GM21367 (cell line): ENCODE results near the gene TIMM17A.
"Not testable (repeated sequence)": the region's sequence is repeated elsewhere in the genome, so short reads cannot be mapped to it uniquely, and the experiment has no call there.

Experiments used
- ATAC-seq: cut with Tn5 transposase; IDR thresholded peaks from one replicate; pipeline ENCODE4 v1.9.1; 2021; ENCODE audit not compliant: unreplicated experiment

The TIMM17A gene

GRCh38 chr1:201939574-201939973 lies 15.7 kb upstream of the TIMM17A start:
- ATAC-seq: no peak

DNA sequence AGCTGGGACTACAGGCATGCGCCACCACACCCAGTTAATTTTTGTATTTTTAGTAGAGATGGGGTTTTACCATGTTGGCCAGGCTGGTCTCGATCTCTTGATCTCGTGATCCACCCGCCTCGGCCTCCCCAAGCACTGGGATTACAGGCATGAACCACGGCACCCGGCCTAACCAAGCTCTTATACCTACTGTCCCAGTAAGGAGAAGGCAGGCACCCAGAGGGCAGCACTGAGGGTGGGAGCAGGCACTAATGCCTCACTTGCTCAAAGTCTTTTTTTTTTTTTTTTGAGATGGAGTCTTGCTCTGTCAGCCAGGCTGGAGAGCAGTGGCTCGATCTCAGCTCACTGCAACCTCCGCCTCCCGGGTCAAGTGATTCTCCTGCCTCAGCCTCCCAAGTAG lies 15.0 kb upstream of the TIMM17A start:
- ATAC-seq: not testable (repeated sequence)

- no peak for ATAC-seq
These were observed 13.7 kb upstream of the TIMM17A start for GRCh38 chr1:201941420-201942128.

DNA sequence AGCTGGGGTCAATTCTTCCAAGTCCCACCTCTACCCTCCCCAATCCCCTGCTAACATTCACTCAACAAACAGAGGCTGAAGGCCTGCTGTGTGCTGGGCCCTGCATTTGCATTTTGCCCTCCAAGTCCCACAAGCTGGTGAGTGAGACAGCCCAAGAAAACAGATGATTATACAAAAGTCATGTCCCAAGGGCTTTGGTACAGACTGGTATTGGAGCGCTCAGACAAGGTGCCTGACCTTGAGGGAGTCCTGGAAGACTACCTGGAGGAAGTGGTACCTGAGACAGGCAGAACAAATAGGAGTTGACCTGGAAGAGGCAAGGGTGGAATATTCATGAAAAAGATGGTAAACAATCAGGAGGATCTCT lies 13.2 kb upstream of the TIMM17A start:
- ATAC-seq: no peak

GRCh38 chr1:201944002-201944401 lies 11.3 kb upstream of the TIMM17A start:
- ATAC-seq: no peak

DNA sequence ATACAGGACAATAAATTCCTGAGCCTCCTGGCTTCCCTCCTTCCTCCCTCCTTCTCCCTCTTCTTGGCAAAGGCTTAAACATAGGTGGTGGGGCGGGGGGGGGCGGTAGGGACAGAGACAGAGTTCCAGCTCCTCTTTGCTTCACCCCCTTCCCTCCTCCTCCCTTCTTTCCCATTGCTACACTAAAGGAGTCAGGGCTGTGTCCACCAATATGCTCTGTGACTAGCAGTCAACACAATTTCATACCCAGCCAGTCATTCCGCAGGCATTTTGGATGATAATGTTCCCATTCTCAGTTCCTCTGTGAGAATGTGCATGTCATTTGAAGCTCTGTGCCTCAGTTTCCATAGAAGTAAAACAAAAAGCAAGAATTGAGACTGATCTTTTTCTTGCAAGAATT lies 10.7 kb upstream of the TIMM17A start:
- ATAC-seq: no peak

GRCh38 chr1:201945157-201945556 lies 10.1 kb upstream of the TIMM17A start:
- no peak for ATAC-seq

- no peak for ATAC-seq
These were observed 9.5 kb upstream of the TIMM17A start for GRCh38 chr1:201945863-201946223.

DNA sequence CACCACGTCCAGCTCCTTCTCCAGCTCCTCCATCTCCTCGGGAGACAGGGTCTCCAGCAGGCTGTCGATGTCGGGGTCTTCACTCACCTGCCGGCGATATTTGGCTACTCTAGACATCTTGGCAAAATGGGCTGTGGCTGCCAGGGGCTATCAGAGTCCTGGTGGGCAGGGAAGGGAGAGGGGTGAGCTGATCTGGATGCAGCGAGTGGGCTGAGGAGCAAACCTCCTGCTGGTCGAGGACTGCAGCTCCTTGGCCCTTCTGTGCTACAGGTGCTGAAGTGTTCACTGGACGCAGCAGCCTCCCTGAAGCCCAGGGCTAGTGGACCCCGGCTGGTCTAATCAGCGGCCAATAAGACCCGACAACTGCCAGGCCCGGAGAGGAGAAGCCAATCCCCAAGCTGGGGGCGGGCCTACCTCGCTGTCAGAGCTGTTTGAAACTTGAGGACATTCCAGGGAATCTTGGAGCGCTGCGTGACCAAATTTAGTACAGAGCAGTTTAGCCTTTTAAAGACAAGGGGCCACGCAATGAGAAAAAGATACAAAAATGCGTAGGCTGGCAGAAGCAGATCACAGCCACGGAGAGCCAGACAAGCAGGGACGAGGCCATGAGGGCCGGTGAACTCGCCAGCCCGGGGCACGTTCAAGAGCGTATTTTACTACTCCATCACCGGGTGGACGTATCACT lies 8.9 kb upstream of the TIMM17A start, which contains the start of gene LMOD1:
TSS of gene LMOD1 (minus strand) at position 325 of the 685 bp plus-strand sequence. CDS start at position 117, 208 bp downstream.
- no peak for ATAC-seq

DNA sequence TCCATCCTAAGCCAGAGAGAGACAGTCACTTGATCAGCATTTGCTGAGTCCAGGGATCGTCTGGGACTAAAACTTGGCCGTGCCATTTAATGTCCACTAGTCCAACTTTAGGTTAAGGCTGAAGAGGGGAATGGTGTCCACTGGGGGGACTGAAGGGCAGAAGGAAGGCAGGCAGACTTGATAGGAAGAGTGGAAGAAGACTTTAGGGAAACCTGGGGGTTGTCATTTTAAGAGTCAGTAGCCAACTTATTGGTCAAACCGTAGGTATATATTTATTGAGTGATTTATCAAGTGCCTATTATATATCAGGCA lies 7.7 kb upstream of the TIMM17A start:
- no peak for ATAC-seq

- ATAC-seq: no peak
These were observed 5.8 kb upstream of the TIMM17A start for GRCh38 chr1:201949491-201949890.

GRCh38 chr1:201954263-201955008 lies 867 bp upstream of the TIMM17A start:
- ATAC-seq: no peak

DNA sequence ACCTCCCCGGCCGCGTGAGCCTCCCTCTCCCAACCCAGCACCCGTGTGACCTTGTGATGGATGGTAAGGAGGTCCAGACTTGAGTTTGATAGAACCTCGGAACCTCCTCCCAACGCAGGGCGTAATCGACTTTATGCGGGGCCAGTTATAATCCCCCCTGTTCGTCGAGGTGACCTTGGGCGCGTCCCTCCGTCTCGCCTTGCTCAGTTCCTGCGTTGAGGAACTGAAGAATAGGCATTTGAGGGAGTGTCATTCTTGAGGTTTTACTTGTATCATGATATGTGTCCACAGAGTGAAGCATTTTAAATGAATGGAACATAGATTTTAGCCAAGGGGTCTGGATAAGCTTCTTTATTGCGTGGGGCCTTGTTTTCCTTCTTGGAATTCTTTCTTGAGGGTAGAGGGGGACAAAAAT lies 433 bp downstream of the TIMM17A start:
- peak; percentile 13 for ATAC-seq

DNA sequence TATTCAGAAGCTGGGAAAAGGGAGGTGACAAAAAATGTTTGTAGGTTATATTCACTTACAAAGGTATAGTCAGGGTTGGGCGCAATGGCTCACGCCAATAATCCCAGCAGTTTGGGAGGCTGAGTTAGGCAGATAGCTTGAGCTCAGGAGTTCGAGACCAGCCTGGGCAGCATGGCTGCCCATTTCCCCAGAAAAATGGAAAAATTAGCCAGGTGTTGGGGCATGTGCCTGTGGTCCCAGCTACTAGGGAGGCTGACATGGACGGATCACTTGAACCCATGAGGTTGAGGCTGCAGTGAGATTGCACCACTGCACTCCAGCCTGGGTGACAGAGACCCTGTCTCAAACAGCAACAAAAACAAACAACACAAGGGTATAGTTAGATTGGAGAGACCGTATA lies 3.0 kb downstream of the TIMM17A start:
- ATAC-seq: no peak

DNA sequence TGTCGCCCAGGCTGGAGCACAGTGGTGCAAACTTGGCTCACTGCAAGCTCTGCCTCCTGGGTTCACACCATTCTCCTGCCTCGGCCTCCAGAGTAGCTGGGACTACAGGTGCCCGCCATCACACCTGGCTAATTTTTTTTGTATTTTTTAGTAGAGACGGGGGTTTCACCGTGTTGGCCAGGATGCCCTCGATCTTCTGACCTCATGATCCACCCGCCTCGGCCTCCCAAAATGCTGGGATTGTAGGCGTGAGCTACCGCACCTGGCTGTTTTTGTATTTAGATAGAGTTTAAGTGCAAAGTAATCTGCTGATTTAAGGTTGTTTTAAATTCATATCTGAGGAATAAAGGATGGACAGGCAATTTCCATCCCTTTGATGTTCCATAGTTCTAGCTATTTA lies 7.1 kb downstream of the TIMM17A start:
- not testable (repeated sequence) for ATAC-seq

DNA sequence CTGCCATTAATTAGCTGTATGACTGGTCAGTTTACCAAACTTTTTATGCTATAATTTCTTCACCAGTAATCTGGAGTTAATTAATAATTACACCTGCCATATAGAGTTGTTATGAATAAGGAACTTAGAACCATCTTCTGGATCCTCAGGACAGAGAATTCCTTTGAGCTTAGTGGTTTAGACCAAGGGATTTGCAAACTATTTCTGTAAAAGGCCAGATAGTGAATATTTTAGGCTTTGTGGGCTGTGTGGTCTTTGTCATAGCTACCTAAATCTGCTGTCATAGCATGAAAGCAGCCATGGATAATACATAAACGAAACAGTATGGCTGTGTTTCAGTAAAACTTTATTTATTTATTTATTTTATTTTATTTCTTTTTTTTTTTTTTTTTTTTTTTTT lies 9.0 kb downstream of the TIMM17A start:
- ATAC-seq: no peak

DNA sequence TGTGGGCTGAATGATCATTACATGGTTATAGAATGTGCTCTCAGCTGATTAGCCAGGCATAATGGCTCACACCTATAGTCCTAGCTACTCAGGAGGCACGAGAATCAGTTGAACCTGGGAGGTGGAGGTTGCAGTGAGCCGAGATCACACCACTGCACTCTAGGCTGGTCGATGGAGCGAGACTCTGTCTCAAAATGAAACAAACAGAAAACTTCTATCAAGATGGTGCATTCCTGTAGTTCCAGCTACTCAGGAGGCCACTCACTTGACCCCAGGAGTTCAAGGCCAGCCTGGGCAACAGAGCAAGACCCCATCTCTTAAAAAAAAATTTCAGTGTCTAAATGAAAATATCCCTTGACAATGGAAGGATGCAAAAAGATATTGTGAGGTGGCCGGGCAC lies 10.9 kb downstream of the TIMM17A start:
- no peak for ATAC-seq

DNA sequence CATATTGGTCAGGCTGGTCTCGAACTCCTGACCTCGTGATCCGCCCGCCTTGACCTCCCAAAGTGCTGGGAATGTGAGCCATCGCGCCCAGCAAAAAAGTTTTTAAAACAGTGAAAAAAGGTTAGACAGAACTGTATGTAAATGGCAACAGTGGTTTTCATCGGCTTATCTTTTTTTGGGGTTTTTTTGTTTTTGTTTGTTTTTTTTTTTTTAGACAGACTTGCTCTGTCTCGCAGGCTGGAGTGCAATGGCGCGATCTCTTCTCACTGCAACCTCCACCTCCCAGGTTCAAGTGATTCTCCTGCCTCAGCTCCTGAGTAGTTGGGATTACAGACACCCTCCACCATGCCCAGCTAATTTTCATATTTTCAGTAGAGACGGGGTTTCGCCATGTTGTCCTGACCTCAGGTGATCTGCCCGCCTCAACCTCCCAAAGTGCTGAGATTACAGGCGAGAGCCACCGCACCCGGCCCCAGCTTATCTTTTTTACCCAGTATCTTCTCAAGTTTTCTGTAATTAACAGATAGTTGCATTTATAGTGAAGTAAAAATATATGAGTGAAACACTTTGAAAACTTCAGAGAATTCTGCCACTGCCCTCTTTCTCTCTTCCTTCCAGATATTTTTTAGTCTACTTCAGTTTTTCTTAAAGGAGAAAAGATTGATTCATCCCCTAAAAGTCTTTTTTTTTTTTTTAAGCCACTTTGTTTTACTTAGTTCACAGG lies 13.1 kb downstream of the TIMM17A start:
- ATAC-seq: no peak

DNA sequence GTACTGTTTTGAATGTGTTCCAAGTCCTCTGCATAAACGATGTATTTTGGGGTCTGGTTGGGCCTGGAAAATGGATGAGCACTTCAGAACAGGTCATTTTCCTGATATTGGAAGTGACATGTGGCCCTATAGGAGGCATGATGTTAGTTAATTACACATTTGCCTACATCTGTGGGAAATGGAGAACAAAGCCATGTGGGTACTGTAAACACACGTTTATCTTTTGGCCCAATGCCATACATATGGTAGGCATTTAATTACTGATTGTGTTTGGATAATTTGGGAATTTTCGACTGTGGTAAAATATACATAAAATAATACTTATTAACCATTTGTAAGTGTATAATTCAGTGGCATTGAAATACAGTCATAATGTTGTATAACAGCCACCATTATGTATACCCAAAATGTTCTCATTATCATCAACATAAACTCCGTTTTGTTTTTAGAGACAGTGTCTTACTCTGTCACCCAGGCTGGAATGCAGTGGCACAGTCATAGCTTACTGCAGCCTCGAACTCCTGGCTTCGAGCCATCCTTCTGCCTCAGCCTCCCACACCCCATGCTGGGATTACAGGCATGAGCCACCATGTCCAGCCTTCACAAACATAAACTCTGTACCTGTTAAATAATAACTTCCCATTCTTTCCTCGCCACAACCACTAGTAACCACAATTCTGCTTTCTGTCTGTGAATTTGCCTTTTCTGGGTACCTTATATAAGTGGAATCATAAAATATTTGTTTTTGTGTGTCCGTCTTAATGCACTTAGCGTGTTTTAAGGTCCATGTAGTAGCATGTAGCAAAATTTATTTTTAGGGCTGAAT lies 15.2 kb downstream of the TIMM17A start:
- ATAC-seq: no peak

GRCh38 chr1:201982082-201982622 lies 26.8 kb downstream of the TIMM17A start:
- ATAC-seq: no peak
